GM12864 (cell line): ENCODE results near the gene REN.

Experiments used
- DNase-seq: peaks from one replicate; pipeline ENCODE4 v3.0.0-alpha.2; 2011; ENCODE audit warnings: low read depth
- H3K4me3 ChIP-seq: 2 replicates; pipeline ENCODE4 v1.5.1; 2011; ENCODE audit warnings: mild to moderate bottlenecking, low read depth, low read length, control low read depth
- TF ChIP-seq, protein P1 (sequence below): IDR thresholded peaks from 2 replicates; pipeline ENCODE4 v1.5.1; 2011; ENCODE audit warnings: low read depth, mild to moderate bottlenecking, moderate library complexity, low read length, control low read depth, inconsistent platforms; ENCODE audit errors: missing control alignments

REN gene

DNA sequence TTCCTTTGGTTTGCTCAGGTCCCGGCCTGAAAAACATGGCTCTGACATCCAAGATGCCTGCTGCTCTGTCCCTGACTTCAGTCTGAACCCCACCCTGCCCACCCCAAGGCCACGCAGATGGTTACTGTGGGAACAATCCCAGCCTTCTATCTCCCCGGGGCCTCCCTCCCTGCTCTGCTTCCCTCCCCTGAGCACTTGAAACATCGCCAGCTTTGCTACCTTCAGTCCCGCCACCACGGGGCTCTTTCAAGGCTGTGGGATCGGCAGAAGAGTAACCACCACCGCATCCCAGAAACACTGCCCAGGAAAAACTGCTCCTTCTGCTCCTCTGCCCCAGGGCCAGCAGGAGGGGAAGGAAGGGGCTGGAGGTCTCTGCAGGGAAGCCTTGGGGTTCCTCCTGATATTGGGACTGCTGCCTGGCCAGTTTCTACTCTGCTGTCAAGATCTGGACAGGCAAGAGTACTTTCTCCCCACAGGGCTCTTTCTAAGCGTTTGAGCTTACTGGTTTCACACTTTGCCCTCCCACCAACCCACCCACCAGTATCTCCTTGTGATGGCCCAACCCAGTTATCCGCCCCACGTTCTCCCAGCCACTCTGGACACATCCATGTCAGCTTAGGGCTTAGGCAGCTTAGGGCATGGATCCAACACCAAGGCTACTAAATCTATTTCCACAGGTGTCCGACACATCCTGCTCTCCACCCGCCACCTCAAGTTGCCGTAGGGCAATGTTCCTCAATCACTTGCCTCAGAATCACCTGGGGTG, 22.7 kb downstream of the REN start:
- DNase-seq, result no peak
- H3K4me3 ChIP-seq, result no peak overlapping the region
- TF ChIP-seq, protein P1, sequence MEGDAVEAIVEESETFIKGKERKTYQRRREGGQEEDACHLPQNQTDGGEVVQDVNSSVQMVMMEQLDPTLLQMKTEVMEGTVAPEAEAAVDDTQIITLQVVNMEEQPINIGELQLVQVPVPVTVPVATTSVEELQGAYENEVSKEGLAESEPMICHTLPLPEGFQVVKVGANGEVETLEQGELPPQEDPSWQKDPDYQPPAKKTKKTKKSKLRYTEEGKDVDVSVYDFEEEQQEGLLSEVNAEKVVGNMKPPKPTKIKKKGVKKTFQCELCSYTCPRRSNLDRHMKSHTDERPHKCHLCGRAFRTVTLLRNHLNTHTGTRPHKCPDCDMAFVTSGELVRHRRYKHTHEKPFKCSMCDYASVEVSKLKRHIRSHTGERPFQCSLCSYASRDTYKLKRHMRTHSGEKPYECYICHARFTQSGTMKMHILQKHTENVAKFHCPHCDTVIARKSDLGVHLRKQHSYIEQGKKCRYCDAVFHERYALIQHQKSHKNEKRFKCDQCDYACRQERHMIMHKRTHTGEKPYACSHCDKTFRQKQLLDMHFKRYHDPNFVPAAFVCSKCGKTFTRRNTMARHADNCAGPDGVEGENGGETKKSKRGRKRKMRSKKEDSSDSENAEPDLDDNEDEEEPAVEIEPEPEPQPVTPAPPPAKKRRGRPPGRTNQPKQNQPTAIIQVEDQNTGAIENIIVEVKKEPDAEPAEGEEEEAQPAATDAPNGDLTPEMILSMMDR, result no peak

DNA sequence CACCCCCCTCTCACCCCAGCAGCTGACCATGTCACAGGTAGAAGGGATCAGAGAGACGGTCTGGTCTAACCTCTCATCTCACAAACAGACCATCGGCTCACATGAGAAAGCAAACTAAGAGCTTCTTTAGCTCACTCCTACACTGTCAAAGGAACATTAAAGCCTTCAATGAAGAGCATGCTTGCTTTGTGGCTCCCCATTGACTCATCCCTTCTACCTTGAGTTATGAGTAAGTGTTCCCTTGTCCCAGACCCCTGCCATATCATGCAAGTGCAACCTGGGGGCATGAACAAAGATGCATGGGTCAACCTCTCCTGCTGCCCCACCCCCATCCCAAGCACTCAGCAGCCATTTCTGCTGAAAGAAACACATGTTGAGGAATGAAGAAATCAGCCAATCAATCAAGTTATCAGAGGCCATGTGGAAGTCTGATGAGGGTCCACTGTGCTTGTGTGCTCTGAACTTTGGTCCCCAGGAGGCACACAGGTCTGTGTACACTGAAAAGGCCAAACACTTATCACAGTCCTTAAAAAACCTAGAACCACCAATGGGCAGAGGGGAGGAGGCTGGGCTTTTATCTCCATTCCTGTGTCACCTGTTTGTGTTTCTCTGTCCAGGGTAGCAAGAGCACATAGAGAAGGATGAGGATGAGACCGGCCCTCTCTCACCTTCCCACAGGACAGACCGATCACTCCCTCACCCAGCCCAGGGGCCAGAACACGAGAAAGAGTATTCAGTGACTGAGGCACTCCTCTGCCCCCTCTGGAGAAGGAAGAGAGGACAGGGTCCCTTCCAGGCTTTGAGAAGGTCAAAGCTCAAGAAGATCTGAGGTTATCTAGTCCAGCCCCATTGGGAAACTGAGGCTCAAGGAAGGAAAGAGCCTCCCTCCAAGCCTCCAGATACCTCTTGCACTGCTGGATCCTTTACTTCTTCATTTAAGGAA, 23.8 kb downstream of the REN start:
- DNase-seq, result no peak
- H3K4me3 ChIP-seq, result no peak overlapping the region
- TF ChIP-seq, protein P1, result no peak

DNA sequence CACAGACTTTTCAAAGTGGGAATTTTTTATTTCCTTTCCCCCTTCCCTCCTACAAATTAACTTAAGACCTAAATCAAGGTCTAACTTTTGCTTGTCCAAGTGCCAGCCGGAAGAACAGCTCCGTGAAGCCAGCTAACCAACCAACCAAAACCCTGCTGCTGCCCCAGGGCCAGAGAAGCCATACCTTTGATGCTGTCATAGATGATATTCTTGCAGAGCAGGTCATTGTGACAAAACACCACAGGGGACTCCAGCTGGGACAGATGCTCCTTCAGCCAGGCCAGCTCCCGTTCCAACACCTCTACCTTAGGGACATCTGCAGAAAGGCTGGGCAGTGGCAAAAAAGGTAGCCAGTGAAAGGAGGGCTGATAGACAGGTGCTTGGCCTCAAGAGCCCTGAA, 25.0 kb downstream of the REN start:
- TF ChIP-seq, protein P1, result no peak
- no peak for DNase-seq
- H3K4me3 ChIP-seq, result no peak overlapping the region

DNA sequence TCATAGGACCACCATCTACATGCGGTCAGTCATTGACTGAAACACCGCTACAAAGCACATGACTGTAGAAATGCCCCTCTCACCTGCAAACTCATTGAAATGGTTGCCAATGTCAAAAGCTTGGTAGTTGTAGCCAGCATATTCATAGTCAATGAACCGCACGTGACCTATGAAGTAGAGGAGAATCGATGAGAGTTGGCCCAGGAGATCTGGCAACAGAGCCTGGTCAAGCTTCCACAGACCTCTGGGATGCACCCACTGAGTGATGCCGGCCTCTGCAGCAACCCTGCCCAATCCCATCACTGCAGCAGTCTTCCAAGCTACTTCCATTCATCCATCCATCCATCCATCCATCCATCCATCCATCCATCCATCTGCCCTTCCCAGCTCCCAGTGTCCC, 26.2 kb downstream of the REN start:
- TF ChIP-seq, protein P1, result no peak
- no peak for DNase-seq
- no peak overlapping the region for H3K4me3 ChIP-seq

DNA sequence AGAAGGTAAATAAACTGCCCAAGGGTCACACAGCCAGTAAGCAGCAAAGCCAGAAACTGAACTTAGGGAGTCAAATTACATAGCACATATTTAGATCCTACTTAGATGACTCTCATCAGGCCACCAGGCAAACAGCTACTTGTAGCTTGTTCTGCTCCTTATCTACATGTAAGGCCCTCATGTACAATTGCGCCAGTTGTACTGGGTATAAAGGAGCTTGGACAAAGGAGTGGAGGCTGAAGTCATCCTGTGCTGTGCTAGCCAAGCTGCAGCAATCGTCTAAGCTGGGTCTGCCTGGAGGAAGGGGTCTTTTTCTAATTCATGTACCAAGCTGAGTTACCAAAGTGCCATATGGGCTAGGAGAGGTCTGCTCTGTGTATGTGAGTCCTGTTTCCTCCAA, 27.0 kb downstream of the REN start:
- TF ChIP-seq, protein P1, result no peak
- no peak for DNase-seq
- H3K4me3 ChIP-seq, result no peak overlapping the region

DNA sequence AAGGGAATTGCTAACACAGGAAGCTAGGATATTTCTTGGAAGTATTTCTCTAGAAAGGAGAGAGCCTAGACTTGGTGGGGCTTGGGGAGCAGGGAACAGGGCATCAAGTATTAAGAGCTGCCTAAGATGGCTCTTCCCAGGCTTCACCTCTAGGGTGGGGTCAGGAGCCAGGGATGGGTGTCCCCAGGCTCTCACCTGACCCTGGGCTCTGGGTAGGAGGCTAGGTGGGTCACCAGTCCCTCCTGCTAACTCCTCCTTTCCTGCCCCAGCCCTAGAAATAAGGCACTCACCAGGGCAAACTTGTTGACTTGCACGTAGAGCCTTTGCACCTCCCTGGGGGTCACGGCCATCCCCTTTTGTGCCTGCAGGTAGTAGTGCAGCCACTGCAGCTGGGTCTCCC, 29.3 kb downstream of the REN start:
- DNase-seq, result no peak
- H3K4me3 ChIP-seq, result no peak overlapping the region
- TF ChIP-seq, protein P1, result no peak
